ENCODE measurements around the gene SDK1.

SDK1 gene

DNA sequence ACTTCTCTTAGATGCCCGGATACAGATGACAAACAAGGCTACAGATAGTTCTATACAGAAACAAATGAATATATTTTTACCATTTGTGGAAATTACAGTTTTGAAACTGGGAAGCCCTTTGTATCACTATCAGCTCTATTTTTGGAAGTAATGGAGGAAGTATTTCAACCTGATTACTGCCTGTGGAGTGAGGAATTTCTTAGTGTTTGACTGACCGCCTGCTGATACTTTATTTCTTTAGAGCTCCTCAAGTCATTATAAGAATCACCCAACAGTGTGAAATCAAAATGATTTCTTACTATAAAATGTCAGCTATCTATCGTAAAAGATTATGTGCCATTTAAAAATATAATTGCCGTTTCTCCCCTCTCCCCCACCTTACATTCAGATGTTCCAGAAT, 290.9 kb downstream of the SDK1 start:
- H3K4me3 ChIP-seq (ENCODE audit: low read depth, low read length), result no peak overlapping the region
- TF ChIP-seq, protein P1, sequence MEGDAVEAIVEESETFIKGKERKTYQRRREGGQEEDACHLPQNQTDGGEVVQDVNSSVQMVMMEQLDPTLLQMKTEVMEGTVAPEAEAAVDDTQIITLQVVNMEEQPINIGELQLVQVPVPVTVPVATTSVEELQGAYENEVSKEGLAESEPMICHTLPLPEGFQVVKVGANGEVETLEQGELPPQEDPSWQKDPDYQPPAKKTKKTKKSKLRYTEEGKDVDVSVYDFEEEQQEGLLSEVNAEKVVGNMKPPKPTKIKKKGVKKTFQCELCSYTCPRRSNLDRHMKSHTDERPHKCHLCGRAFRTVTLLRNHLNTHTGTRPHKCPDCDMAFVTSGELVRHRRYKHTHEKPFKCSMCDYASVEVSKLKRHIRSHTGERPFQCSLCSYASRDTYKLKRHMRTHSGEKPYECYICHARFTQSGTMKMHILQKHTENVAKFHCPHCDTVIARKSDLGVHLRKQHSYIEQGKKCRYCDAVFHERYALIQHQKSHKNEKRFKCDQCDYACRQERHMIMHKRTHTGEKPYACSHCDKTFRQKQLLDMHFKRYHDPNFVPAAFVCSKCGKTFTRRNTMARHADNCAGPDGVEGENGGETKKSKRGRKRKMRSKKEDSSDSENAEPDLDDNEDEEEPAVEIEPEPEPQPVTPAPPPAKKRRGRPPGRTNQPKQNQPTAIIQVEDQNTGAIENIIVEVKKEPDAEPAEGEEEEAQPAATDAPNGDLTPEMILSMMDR (conservative IDR thresholded peaks at IDR 0.05; ENCODE audit: low read depth, low read length), result no peak
- peak; percentile 26 for DNase-seq (ENCODE audit: low read depth)

DNA sequence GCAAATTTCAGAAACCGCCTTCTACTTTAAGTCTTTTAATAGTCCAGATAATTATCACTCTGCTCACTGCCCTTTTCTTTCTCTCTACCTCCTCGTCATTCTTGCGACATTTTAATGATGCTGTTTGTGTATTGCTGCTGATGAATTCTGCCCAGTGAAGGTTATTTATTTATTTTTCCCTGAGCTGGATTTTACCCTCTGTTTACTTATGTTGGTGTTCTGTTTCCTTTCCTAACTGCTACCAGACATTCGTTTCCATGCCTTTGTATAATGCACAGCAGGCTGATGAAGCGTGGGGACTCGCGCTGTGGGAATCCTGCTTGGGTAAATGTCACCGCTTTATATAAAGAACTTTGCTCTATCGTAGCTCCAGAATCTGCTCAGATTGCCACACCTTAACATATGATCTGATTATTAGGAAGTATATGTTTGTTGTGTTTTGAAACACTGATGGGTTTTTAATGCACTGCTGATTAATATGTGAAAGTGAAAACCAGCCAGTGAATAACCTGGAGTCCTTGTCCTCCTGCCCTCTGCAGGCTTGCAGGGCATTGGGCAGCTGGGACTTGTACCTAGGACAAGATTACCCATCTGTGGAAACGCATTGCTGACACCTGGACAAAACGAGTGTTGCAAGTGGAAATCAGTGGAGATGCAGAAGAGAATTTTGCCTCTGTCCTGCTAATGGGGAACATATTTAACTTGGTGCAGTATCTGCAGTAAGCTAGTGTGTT, 291.5 kb downstream of the SDK1 start:
- peak; percentile 13 for DNase-seq (ENCODE audit: low read depth)
- TF ChIP-seq, protein P1 (conservative IDR thresholded peaks at IDR 0.05; ENCODE audit: low read depth, low read length), result peak; percentile 33
- peak overlapping the region; percentile 15 for H3K4me3 ChIP-seq (ENCODE audit: low read depth, low read length)

DNA sequence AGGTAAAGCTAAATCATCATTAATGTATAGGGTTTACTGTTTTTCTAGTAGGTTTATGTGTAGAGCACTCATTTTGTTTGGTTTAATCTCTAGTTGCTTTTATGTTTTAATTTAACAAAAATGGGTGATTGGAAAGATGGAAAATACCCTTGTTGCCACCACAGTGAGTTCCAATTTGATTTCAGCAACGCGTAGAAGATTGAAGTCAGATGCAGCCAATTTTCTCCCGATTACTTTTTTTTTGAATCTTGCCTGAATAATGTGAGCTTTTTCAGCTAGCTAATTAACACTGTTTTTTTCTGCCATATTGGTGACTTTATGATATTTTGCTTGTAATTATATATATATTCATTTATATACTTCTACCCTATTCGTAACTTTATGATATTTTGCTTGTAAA, 293.8 kb downstream of the SDK1 start:
- no peak overlapping the region for H3K4me3 ChIP-seq (ENCODE audit: low read depth, low read length)
- TF ChIP-seq, protein P1 (conservative IDR thresholded peaks at IDR 0.05; ENCODE audit: low read depth, low read length), result no peak
- DNase-seq (ENCODE audit: low read depth), result no peak

DNA sequence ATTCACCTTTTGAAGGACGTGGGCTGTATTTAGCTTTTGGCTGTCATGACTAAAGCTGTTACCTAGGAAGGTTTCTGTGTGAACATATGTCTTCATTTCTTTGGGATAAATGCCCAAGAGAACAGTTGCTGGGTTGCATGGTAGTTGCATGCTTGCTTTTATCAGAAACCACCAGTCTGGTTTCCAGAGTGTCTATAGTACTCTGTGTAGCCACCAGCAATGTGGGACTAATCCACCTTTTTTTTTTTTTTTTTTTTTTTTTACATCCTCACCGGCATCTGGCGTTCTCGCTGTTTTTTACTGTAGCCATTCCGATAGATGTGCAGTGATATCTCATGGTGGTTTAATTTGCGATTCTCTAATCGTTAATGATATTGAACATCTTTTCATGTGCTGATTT, 297.8 kb downstream of the SDK1 start:
- no peak overlapping the region for H3K4me3 ChIP-seq (ENCODE audit: low read depth, low read length)
- TF ChIP-seq, protein P1 (conservative IDR thresholded peaks at IDR 0.05; ENCODE audit: low read depth, low read length), result no peak
- no peak for DNase-seq (ENCODE audit: low read depth)

DNA sequence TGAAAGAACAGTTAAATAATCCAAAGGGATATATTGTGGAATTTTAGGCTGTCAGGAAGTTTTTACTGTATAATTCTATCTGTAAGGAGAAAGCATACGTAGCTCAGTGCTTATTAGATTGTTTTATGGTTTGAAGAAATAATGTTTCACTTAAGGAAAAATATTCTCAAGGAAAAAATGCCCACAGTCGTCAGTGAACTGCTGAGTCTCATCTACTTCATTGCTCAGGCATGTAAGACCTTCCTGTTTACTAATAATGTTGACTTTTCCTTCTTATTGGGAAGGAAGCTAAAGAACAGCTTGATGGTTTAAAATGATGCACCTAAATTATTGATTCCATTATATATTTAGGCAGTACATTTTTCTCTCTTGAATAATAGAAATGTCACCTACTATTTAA, 304.2 kb downstream of the SDK1 start:
- TF ChIP-seq, protein P1 (conservative IDR thresholded peaks at IDR 0.05; ENCODE audit: low read depth, low read length), result no peak
- DNase-seq (ENCODE audit: low read depth), result peak; percentile 63
- no peak overlapping the region for H3K4me3 ChIP-seq (ENCODE audit: low read depth, low read length)

DNA sequence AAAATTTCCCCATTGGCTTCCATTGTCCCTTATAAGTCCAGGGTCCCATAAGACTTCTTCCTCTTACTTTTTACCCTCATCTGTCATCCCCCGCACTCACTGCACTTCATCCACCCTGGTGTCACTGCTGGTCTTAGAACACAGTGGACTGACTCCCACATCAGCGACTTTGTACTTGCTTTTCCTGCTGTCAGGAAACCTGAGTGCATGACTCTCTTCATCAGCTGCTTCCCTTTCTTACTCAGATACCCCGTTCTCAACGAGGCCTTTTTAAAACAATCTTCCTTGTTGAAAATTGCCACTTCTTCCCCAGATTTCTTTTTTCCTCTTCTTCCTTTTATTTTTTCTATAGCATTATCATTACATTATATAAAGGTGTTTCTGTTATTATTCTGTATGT, 305.4 kb downstream of the SDK1 start:
- no peak overlapping the region for H3K4me3 ChIP-seq (ENCODE audit: low read depth, low read length)
- TF ChIP-seq, protein P1 (conservative IDR thresholded peaks at IDR 0.05; ENCODE audit: low read depth, low read length), result no peak
- no peak for DNase-seq (ENCODE audit: low read depth)

DNA sequence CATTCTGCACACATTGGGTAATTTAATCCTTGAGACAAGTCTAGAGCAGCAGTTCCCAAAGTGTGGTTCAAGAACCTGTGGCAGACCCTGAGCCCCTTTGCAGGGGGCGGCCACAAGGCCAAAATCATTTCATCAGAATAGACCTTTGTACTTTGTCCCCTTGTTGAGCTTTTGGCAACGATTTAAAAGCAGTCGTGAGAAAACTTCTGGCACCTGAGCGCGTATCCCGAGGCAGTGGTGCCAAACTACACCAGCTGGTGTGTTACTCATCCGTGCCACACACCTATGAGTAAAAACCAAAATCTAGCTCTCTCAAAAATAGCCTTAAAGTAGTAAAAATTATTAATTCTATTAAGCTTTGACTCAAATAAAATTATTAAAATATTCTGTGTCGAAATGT, 306.8 kb downstream of the SDK1 start:
- no peak overlapping the region for H3K4me3 ChIP-seq (ENCODE audit: low read depth, low read length)
- TF ChIP-seq, protein P1 (conservative IDR thresholded peaks at IDR 0.05; ENCODE audit: low read depth, low read length), result no peak
- no peak for DNase-seq (ENCODE audit: low read depth)

All from choroid plexus epithelial cell (primary cell).